Heart right ventricle (tissue), 16 donors: Measurements from ENCODE around the gene LAPTM5. TPM values are rescaled to one million over a fixed set of nuclear protein-coding genes. Genes with fewer than 3 reads are reported as not detected.

ENCODE experiments used
- ATAC-seq, 8 donors: fragments of 200-7000 bp; cut with Tn5 transposase; one replicate each; pipeline ENCODE4 v1.9.1; 2020; ENCODE audit warnings: mild to moderate bottlenecking in 8 of 8, moderate library complexity in 8 of 8, moderate number of reproducible peaks in 1 of 8
- DNase-seq, 2 donors: peaks; one replicate each; pipeline ENCODE4 v3.0.0-alpha.2; 2020
- H3K27ac ChIP-seq, 10 donors: fragments of 200-600 bp; sonication (generic) in 2 of 10; one replicate each; pipeline versions ENCODE4 v1.5.0 to v1.8.0; 2020 to 2022; ENCODE audit warnings: mild to moderate bottlenecking in 3 of 10
- H3K27me3 ChIP-seq, 7 donors: fragments of 200-600 bp; one replicate each; pipeline ENCODE4 v1.8.0; 2021 to 2022; ENCODE audit warnings: mild to moderate bottlenecking in 2 of 7
- H3K36me3 ChIP-seq, 9 donors: fragments of 200-600 bp; sonication (generic) in 1 of 9; one replicate each; pipeline versions ENCODE4 v1.5.0 to v1.8.0; 2020 to 2022; ENCODE audit warnings: mild to moderate bottlenecking in 2 of 9
- H3K4me1 ChIP-seq, 9 donors: fragments of 200-600 bp; sonication (generic) in 1 of 9; one replicate each; pipeline versions ENCODE4 v1.5.0 to v1.8.0; 2020 to 2022; ENCODE audit warnings: mild to moderate bottlenecking in 4 of 9
- H3K4me3 ChIP-seq, 10 donors: fragments of 200-600 bp; sonication (generic) in 2 of 10; one replicate each; pipeline versions ENCODE4 v1.5.0 to v1.8.0; 2020 to 2022; ENCODE audit warnings: mild to moderate bottlenecking in 7 of 10, moderate library complexity in 2 of 10
- H3K9me3 ChIP-seq, 11 donors: fragments of 200-600 bp in 10 of 11; sonication (generic) in 2 of 11; one replicate each; pipeline versions ENCODE4 v1.5.0 to v1.8.0; 2013 to 2022; ENCODE audit warnings: mild to moderate bottlenecking in 2 of 11, control low read depth in 1 of 11, moderate library complexity in 1 of 11
- WGBS, 2 donors: extraction: QIAGEN DNeasy Blood & Tissue Kit; methylation state at CpG; one replicate each; pipeline ENCODE4 v1.1.7; 2013; ENCODE audit warnings: inconsistent platforms in 1 of 2; 5-methylcytosine and 5-hydroxymethylcytosine counted together
- intact Hi-C, 10 donors: fragments of 100-400 bp; cut with DNase I; formaldehyde crosslinking; loops; one replicate each; pipeline versions ENCODE4 v1.11.1 to v1.14.2; 2022
- polyA plus RNA-seq, 2 donors: library from polyadenylated mRNA; stranded (reverse); fragments of 200-250 nt; gene quantifications; one replicate each; pipeline ENCODE4 v1.2.3, GENCODE V29; 2013
- total RNA-seq, 10 donors: library from RNA; stranded (reverse); fragmentation: NEBNext Ultra II Directional in 3 of 10; extraction: Animal tissue kit (Norgen Biotek cat#: 25700) in 3 of 10; gene quantifications; one replicate each; pipeline versions ENCODE4 v1.2.1 to v1.2.4, GENCODE V29; 2021 to 2023
- TF ChIP-seq, protein P1 (sequence below), 9 donors: fragments of 200-600 bp; sonication (generic) in 2 of 9; IDR thresholded peaks; one replicate each; pipeline versions ENCODE4 v1.5.0 to v1.8.0; 2021 to 2022; ENCODE audit warnings: antibody characterized with exemption in 9 of 9, mild to moderate bottlenecking in 5 of 9, moderate library complexity in 1 of 9
- donor health status: Arrhythmogenic right ventricular cardiomyopathy.
- donor health status: ischemic (EF 13 %, LVEDD 7.1; RV severe dilation, severe dysfunction).
- donor health status: healthy with polysubstance abuse.
- donor health status: DM: no; HTN: yes; CAD: no.
- donor health status: DM: no; HTN: no; CAD: no.
- donor health status: ischemic (EF 25% LVEDD 6.9; RV normal size, moderate dysfunction).
- donor health status: ischemic (EF 25% LVEDD 5.7; RV mildly dilated, moderate dysfunction).
- donor health status: healthy.
- donor health status: DM: yes; HTN: yes; CAD: no.
- donor health status: Ischemic cardiomyopathy.
- donor health status: ischemic (EF 35%, LVEDD 5.7; RV mildly dilated, moderate dysfunction).
- donor health status: nonischemic (EF 11% LVEDD 7.7; RV severe dilation, severe dysfunction).
- donor health status: DM: yes; HTN: yes; CAD: no.
- donor health status: PGD.
- donor health status: ischemic (EF 29% LVEDD 5.4; RV normal size, mild dysfunction).
- donor health status: nonischemic (EF 23%, LVEDD 6.1; RV moderate dilation, normal function).

LAPTM5 gene
- total and polyA plus RNA-seq, 12 donors: 5.9 to 114 (median 13.9) TPM

GRCh38 chr1:30783256-30783915 lies 25.8 kb upstream of the LAPTM5 start:
- Histone ChIP-seq H3K27me3 (peaks cover 0 to 14% (median 0%) of the 10 kb centered on the region in 7 donors), H3K36me3 (no peaks in the 10 kb centered on the region), H3K9me3 (no peaks in the 10 kb centered on the region), H3K4me3 (no peak overlapping the region), H3K27ac (peak overlapping the region in 1 of 10 donors; percentile 76), H3K4me1 (peaks cover 4 to 58% (median 15%) of the 10 kb centered on the region in 9 donors)
- intact Hi-C loops: loop anchor here in 5 of 10 donors (2.0 to 5.0 kb wide), 3 partner anchors 65 to 144 kb away; no protein-coding TSS in a partner anchor
- TF ChIP-seq, protein P1, sequence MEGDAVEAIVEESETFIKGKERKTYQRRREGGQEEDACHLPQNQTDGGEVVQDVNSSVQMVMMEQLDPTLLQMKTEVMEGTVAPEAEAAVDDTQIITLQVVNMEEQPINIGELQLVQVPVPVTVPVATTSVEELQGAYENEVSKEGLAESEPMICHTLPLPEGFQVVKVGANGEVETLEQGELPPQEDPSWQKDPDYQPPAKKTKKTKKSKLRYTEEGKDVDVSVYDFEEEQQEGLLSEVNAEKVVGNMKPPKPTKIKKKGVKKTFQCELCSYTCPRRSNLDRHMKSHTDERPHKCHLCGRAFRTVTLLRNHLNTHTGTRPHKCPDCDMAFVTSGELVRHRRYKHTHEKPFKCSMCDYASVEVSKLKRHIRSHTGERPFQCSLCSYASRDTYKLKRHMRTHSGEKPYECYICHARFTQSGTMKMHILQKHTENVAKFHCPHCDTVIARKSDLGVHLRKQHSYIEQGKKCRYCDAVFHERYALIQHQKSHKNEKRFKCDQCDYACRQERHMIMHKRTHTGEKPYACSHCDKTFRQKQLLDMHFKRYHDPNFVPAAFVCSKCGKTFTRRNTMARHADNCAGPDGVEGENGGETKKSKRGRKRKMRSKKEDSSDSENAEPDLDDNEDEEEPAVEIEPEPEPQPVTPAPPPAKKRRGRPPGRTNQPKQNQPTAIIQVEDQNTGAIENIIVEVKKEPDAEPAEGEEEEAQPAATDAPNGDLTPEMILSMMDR (IDR thresholded peaks at IDR 0.05): no peak
- ATAC-seq (peak in 3 of 8 donors; percentile 13 to 19 (median 16)), DNase-seq (peak; percentile 40)
- WGBS, 2 donors: 75 to 78% methylated on average over 16 of the region's 16 CpGs

DNA sequence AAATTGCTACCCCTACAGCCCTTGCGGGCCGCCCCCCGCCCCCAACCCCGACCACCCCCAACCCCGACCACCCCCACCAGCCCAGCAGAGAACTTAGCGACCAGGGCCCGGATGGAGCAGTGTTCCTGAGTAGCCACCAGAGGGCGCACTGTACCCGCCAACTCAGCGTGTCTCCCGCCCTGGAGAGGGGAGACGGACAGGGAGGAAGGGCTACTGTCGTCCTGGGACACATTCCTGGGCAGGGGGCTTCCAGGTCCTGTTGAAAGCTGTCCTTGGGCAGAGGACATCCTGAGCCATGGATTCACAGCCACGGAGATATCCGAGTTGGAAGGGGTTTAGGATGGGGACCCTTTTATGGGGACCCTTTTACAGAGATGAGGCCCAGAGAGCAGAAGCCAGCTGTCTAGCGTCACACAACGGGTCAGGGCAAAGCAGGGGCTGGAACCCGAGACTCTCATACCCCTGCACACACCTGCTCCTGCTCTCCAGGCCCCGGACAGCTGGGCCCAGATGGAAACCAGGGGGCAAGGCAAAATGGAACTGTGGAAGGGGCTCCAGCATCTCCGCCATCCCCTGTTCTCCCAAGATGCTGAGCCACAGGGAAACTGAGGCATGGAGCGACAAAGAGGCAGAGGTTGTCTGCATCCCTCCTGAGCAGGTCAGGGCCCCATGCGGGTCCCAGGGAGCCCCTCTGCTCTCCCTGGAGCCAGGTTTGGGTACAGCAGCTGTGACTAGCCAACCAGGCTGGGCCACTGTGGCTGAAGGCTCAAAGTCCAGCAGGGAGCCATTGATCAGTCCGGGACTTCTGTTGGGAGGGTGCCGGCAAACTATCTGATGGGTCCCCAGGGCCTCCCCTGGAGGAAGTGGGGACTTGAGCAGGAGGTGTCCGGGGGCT lies 25.0 kb upstream of the LAPTM5 start:
- H3K4me1 ChIP-seq: peaks cover 4 to 58% (median 15%) of the 10 kb centered on the region in 9 donors
- TF ChIP-seq, protein P1 (IDR thresholded peaks at IDR 0.05): peak; percentile 60 to 77 (median 69)
- H3K4me3 ChIP-seq: no peak overlapping the region
- H3K27ac ChIP-seq: peak overlapping the region in 1 of 10 donors; percentile 76
- ATAC-seq: peak; percentile 72 to 85 (median 78)
- WGBS, 2 donors: 15 to 21% methylated on average over 25 of the region's 25 CpGs
- H3K36me3 ChIP-seq: no peaks in the 10 kb centered on the region
- no peaks in the 10 kb centered on the region for H3K9me3 ChIP-seq
- intact Hi-C loops: loop anchor here in 8 of 10 donors (1.0 to 5.0 kb wide), 4 partner anchors 64 to 145 kb away; no protein-coding TSS in a partner anchor
- peaks cover 0 to 14% (median 0%) of the 10 kb centered on the region in 7 donors for H3K27me3 ChIP-seq
- peak; percentile 69 for DNase-seq

DNA sequence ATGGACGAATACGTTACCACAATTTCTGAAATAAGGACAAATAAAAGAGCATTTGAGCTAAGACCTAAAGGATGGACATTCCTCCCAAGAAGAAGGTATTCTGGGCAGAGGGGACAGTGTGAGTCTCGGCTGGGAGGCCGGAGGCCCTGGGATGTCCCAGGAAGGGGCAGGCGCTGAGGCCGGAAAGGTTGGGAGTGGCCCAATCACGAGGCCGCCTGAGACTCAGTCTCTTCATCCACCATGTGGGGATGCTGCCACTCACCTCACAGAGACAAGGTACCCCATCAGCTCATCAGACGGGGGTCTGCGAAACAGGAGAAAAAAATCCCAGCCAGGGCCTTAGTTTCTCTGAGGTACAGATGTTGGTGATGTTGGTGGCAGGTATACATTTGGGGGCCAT lies 24.3 kb upstream of the LAPTM5 start:
- peaks cover 0 to 14% (median 0%) of the 10 kb centered on the region in 7 donors for H3K27me3 ChIP-seq
- H3K27ac ChIP-seq: no peak overlapping the region
- TF ChIP-seq, protein P1 (IDR thresholded peaks at IDR 0.05): no peak
- peaks cover 4 to 58% (median 11%) of the 10 kb centered on the region in 9 donors for H3K4me1 ChIP-seq
- H3K4me3 ChIP-seq: no peak overlapping the region
- no peaks in the 10 kb centered on the region for H3K9me3 ChIP-seq
- ATAC-seq (no peak), DNase-seq (no peak)
- intact Hi-C loops: loop anchor here in 8 of 10 donors (1.0 to 5.0 kb wide), 4 partner anchors 63 to 145 kb away; no protein-coding TSS in a partner anchor
- no peaks in the 10 kb centered on the region for H3K36me3 ChIP-seq
- 67 to 75% methylated on average over 10 of the region's 10 CpGs for WGBS, 2 donors

DNA sequence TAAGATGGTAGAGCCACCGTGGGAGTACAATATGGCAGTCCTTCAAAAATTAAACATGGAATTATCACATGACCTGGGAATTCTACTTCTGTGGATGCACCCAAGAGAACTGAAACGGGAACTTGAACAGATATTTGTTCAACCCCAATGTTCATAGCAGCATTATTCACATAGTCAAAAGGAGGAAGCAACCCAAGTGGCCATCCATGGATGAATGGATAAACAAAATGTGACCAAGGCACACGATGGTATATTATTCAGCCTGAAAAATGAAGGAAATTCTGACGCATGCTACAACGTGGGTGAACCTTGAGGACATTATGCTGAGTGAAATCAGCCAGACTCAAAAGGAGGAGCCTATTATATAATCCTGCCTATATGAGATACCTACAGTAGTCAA lies 22.8 kb upstream of the LAPTM5 start:
- Histone ChIP-seq H3K27me3 (peaks cover 0 to 14% (median 0%) of the 10 kb centered on the region in 7 donors), H3K36me3 (no peaks in the 10 kb centered on the region), H3K27ac (peak overlapping the region in 1 of 10 donors; percentile 80), H3K4me3 (no peak overlapping the region), H3K9me3 (no peaks in the 10 kb centered on the region), H3K4me1 (peaks cover 0 to 51% (median 4%) of the 10 kb centered on the region in 9 donors)
- peak in 1 of 8 donors; percentile 15 for ATAC-seq
- intact Hi-C loops: loop anchor here in 5 of 10 donors (5.0 kb wide), 2 partner anchors 132 to 147 kb away; no protein-coding TSS in a partner anchor
- DNase-seq: no peak
- TF ChIP-seq, protein P1 (IDR thresholded peaks at IDR 0.05): no peak
- 59% methylated on average over 5 of the region's 5 CpGs for WGBS, 2 donors
